CD4-positive, alpha-beta T cell (primary cell): Measurements from ENCODE around the gene CCL13. TPM values are rescaled to one million over a fixed set of nuclear protein-coding genes. Genes with fewer than 3 reads are reported as not detected.

ENCODE experiments used
- ATAC-seq: fragments of 200-7000 bp; cut with Tn5 transposase; one replicate; pipeline ENCODE4 v1.10.0; 2022; ENCODE audit warnings: mild to moderate bottlenecking; ENCODE audit not compliant: poor library complexity
- CTCF ChIA-PET: fragments of 350-600 bp; sonication (Branson Sonifier 250); formaldehyde crosslinking; loops from one replicate; lab custom pipeline; 2021; ENCODE audit warnings: antibody characterized with exemption, inconsistent platforms; lab: Charles Lee
- POLR2A ChIA-PET: fragments of 350-600 bp; sonication (Branson Sonifier 250); formaldehyde crosslinking; loops from one replicate; lab custom pipeline; 2021; ENCODE audit warnings: antibody characterized with exemption, inconsistent platforms; lab: Charles Lee
- DNase-seq, 14 experiments: peaks; one replicate each; pipeline ENCODE4 v3.0.0-alpha.2; 2013 to 2020; ENCODE audit warnings: mixed read lengths in 2 of 14
- H3K27ac ChIP-seq, 2 donors: one replicate each; pipeline versions ENCODE4 v1.5.1 to v1.7.0; 2013; ENCODE audit warnings: low read length in 2 of 2, low read depth in 1 of 2, mild to moderate bottlenecking in 1 of 2
- H3K27me3 ChIP-seq, 2 experiments: 1 replicate in 1 of 2; 2 replicates in 1 of 2; pipeline versions ENCODE4 v1.6.1 to v1.7.0; 2013; ENCODE audit warnings: low read length in 2 of 2, control low read depth in 1 of 2, mild to moderate bottlenecking in 1 of 2, moderate library complexity in 1 of 2; ENCODE audit not compliant: insufficient read depth in 2 of 2, control insufficient read depth in 1 of 2
- H3K36me3 ChIP-seq: one replicate; pipeline ENCODE4 v1.6.1; 2013; ENCODE audit warnings: low read length, control low read depth; ENCODE audit not compliant: insufficient read depth
- H3K4me1 ChIP-seq: one replicate; pipeline ENCODE4 v1.6.1; 2013; ENCODE audit warnings: low read length, control low read depth; ENCODE audit not compliant: insufficient read depth
- H3K4me3 ChIP-seq: one replicate; pipeline ENCODE4 v1.5.1; 2013; ENCODE audit warnings: mild to moderate bottlenecking, low read length, moderate library complexity
- H3K9me3 ChIP-seq, 2 experiments: 1 replicate in 1 of 2; 2 replicates in 1 of 2; pipeline versions ENCODE4 v1.6.1 to v1.7.0; 2013; ENCODE audit warnings: low read length in 2 of 2, mild to moderate bottlenecking in 2 of 2, control low read depth in 1 of 2, moderate library complexity in 1 of 2; ENCODE audit not compliant: control insufficient read depth in 1 of 2, insufficient read depth in 1 of 2
- H3K27ac Mint-ChIP-seq: one replicate; pipeline ENCODE4 v1.8.0; 2020; ENCODE audit warnings: mixed read lengths
- H3K27me3 Mint-ChIP-seq: one replicate; pipeline ENCODE4 v1.8.0; 2021; ENCODE audit warnings: mixed read lengths
- H3K36me3 Mint-ChIP-seq: one replicate; pipeline ENCODE4 v1.8.0; 2021; ENCODE audit warnings: low read depth, mixed read lengths
- H3K4me1 Mint-ChIP-seq: one replicate; pipeline ENCODE4 v1.8.0; 2021; ENCODE audit warnings: low read depth, mixed read lengths
- H3K4me3 Mint-ChIP-seq: one replicate; pipeline ENCODE4 v1.8.0; 2020; ENCODE audit warnings: mild to moderate bottlenecking, mixed read lengths
- H3K9me3 Mint-ChIP-seq: one replicate; pipeline ENCODE4 v1.8.0; 2020; ENCODE audit warnings: mixed read lengths
- CTCF ChIP-seq: fragments of 200-600 bp; IDR thresholded peaks from one replicate; pipeline ENCODE4 v1.8.0; 2022; ENCODE audit warnings: antibody characterized with exemption, mild to moderate bottlenecking
- intact Hi-C, 2 experiments: fragments of 100-400 bp; cut with DNase I in 1 of 2; cut with micrococcal nuclease in 1 of 2; formaldehyde crosslinking; loops; one replicate each; pipeline versions ENCODE4 v1.15.1 to v1.9.0; 2023 to 2025; cut with DNase I, micrococcal nuclease
- total RNA-seq, 174 experiments: library from RNA in 2 of 174; stranded (reverse) in 2 of 174; gene quantifications; one replicate each; pipeline ENCODE4 v1.2.3 and lab custom pipeline; 2021 to 2026

Gene CCL13
- total RNA-seq, 2 experiments from 2014 or later, result not detected

GRCh38 chr17:34401165-34401564 lies 44.9 kb downstream of the CCL13 start:
- TF ChIP-seq CTCF, result no peak
- no peaks in the 10 kb centered on the region for H3K36me3 Mint-ChIP-seq
- Histone ChIP-seq H3K4me1 (no peaks in the 10 kb centered on the region), H3K4me3 (no peak overlapping the region), H3K27me3 (no peaks in the 10 kb centered on the region), H3K27ac (no peak overlapping the region), H3K36me3 (no peaks in the 10 kb centered on the region), H3K9me3 (no peaks in the 10 kb centered on the region)
- ChIA-PET POLR2A (no interaction called here), CTCF (no interaction called here)
- H3K27ac Mint-ChIP-seq, result no peak overlapping the region
- ATAC-seq (no peak), DNase-seq (no peak)
- no peak overlapping the region for H3K4me3 Mint-ChIP-seq
- no peaks in the 10 kb centered on the region for H3K27me3 Mint-ChIP-seq
- no peaks in the 10 kb centered on the region for H3K4me1 Mint-ChIP-seq
- intact Hi-C loops, result no loop called here
- H3K9me3 Mint-ChIP-seq, result no peaks in the 10 kb centered on the region

- no peaks in the 10 kb centered on the region for H3K9me3 ChIP-seq
- Mint-ChIP-seq H3K27me3 (peaks cover 1% of the 10 kb centered on the region), H3K27ac (no peak overlapping the region), H3K4me3 (no peak overlapping the region), H3K4me1 (no peaks in the 10 kb centered on the region), H3K36me3 (no peaks in the 10 kb centered on the region), H3K9me3 (no peaks in the 10 kb centered on the region)
- no peak for DNase-seq
- peaks cover 0 to 7% of the 10 kb centered on the region in 2 experiments for H3K27me3 ChIP-seq
- H3K4me3 ChIP-seq, result no peak overlapping the region
- ATAC-seq, result no peak
- no peak for TF ChIP-seq CTCF
- CTCF ChIA-PET, result no interaction called here
- intact Hi-C loops, result no loop called here
- no peak overlapping the region for H3K27ac ChIP-seq
- POLR2A ChIA-PET, result no interaction called here
- no peaks in the 10 kb centered on the region for H3K4me1 ChIP-seq
- no peaks in the 10 kb centered on the region for H3K36me3 ChIP-seq
Observed at GRCh38 chr17:34403006-34403405, 46.7 kb downstream of the CCL13 start.

GRCh38 chr17:34406226-34406625 lies 49.9 kb downstream of the CCL13 start:
- peaks cover 0 to 12% of the 10 kb centered on the region in 2 experiments for H3K27me3 ChIP-seq
- H3K27ac ChIP-seq, result no peak overlapping the region
- peaks cover 16% of the 10 kb centered on the region for H3K27me3 Mint-ChIP-seq
- H3K4me3 ChIP-seq, result no peak overlapping the region
- H3K4me3 Mint-ChIP-seq, result no peak overlapping the region
- H3K4me1 ChIP-seq, result no peaks in the 10 kb centered on the region
- no peaks in the 10 kb centered on the region for H3K36me3 Mint-ChIP-seq
- ATAC-seq (no peak), DNase-seq (no peak)
- H3K27ac Mint-ChIP-seq, result no peak overlapping the region
- H3K4me1 Mint-ChIP-seq, result no peaks in the 10 kb centered on the region
- POLR2A ChIA-PET, result no interaction called here
- H3K9me3 Mint-ChIP-seq, result no peaks in the 10 kb centered on the region
- TF ChIP-seq CTCF, result no peak
- H3K36me3 ChIP-seq, result no peaks in the 10 kb centered on the region
- intact Hi-C loops, result no loop called here
- H3K9me3 ChIP-seq, result no peaks in the 10 kb centered on the region
- CTCF ChIA-PET, result no interaction called here

Other genes with a start within 250 kb of the CCL13 start
- gene CCL2, start 101.2 kb upstream of the CCL13 start, total RNA-seq, result not detected
- gene CCL7, start 86.3 kb upstream of the CCL13 start, total RNA-seq, result not detected
- gene CCL11, start 70.7 kb upstream of the CCL13 start, total RNA-seq, result not detected
- gene CCL8, start 37.0 kb upstream of the CCL13 start, total RNA-seq, result not detected
- not detected for gene CCL1, start 6.8 kb downstream of the CCL13 start, total RNA-seq
- gene TMEM132E, start 223.1 kb downstream of the CCL13 start, total RNA-seq, result under 1 TPM in 1 of 2 experiments, not detected in 1; 0.05 TPM